OCI-M2 (cell line): ENCODE results near the gene TRDN.
A peak's percentile ranks its signal among the peaks of the same experiment; 100 is the strongest.

Experiments
- DNase-seq: peaks from one replicate; lab custom pipeline; 2025; ENCODE audit not compliant: unreplicated experiment; lab: John Stamatoyannopoulos, UW

TRDN gene

GRCh38 chr6:123418071-123418470 lies 218.7 kb downstream of the TRDN start:
- DNase-seq, result no peak

- DNase-seq, result no peak
These were observed 219.2 kb downstream of the TRDN start for GRCh38 chr6:123417535-123417934.

- DNase-seq, result peak; percentile 38
These were observed 220.8 kb downstream of the TRDN start for GRCh38 chr6:123415844-123416468.

GRCh38 chr6:123404975-123405374 lies 231.8 kb downstream of the TRDN start:
- no peak for DNase-seq

- no peak for DNase-seq
These were observed 234.7 kb downstream of the TRDN start for GRCh38 chr6:123402052-123402451.

- no peak for DNase-seq
These were observed 238.7 kb downstream of the TRDN start for GRCh38 chr6:123398072-123398471.

- DNase-seq, result no peak
These were observed 243.4 kb downstream of the TRDN start for GRCh38 chr6:123393331-123393730.

GRCh38 chr6:123383718-123384117 lies 253.0 kb downstream of the TRDN start:
- no peak for DNase-seq

- peak; percentile 19 for DNase-seq
These were observed 256.5 kb downstream of the TRDN start for GRCh38 chr6:123380257-123380656.

GRCh38 chr6:123372737-123373136 lies 264.0 kb downstream of the TRDN start:
- DNase-seq, result no peak

GRCh38 chr6:123363912-123364311 lies 272.8 kb downstream of the TRDN start:
- DNase-seq, result no peak

GRCh38 chr6:123360359-123360758 lies 276.4 kb downstream of the TRDN start:
- no peak for DNase-seq

- no peak for DNase-seq
These were observed 284.0 kb downstream of the TRDN start for GRCh38 chr6:123352705-123353104.

- DNase-seq, result peak; percentile 83
These were observed 284.5 kb downstream of the TRDN start for GRCh38 chr6:123352279-123352678.

GRCh38 chr6:123343836-123344235 lies 292.9 kb downstream of the TRDN start:
- DNase-seq, result no peak

GRCh38 chr6:123338394-123338793 lies 298.4 kb downstream of the TRDN start:
- no peak for DNase-seq

GRCh38 chr6:123333000-123333756 lies 303.6 kb downstream of the TRDN start:
- no peak for DNase-seq

GRCh38 chr6:123332070-123332469 lies 304.7 kb downstream of the TRDN start:
- no peak for DNase-seq

- no peak for DNase-seq
These were observed 307.4 kb downstream of the TRDN start for GRCh38 chr6:123329337-123329736.

GRCh38 chr6:123323452-123324329 lies 313.1 kb downstream of the TRDN start:
- DNase-seq, result no peak

GRCh38 chr6:123321020-123321419 lies 315.7 kb downstream of the TRDN start:
- no peak for DNase-seq
